GM12878 (cell line): ENCODE measurements around the gene MT1E. TPM values are rescaled to one million over a fixed set of nuclear protein-coding genes. Genes with fewer than 3 reads are reported as not detected.

Experiments used
- DPF2 ChIP-seq: fragments of 450-650 bp; IDR thresholded peaks from 2 replicates; pipeline ENCODE4 v1.6.1; 2017; ENCODE audit warnings: mild to moderate bottlenecking
- EP300 ChIP-seq, 2 experiments: fragments of 150-350 bp in 1 of 2; IDR thresholded peaks; 2 replicates each; pipeline ENCODE4 v1.6.1; 2011 to 2012; ENCODE audit warnings: low read depth in 2 of 2, low read length in 2 of 2, borderline replicate concordance in 1 of 2, improper control_type of control experiment in 1 of 2, inconsistent platforms in 1 of 2; ENCODE audit not compliant: control insufficient read depth in 1 of 2
- PKNOX1 ChIP-seq: fragments of 450-650 bp; IDR thresholded peaks from 2 replicates; pipeline ENCODE4 v1.6.1; 2016; ENCODE audit warnings: mild to moderate bottlenecking
- RB1 ChIP-seq: fragments of 450-650 bp; formaldehyde crosslinking; IDR thresholded peaks from 2 replicates; pipeline ENCODE4 v1.6.1; 2017; ENCODE audit warnings: mild to moderate bottlenecking, borderline replicate concordance
- RUNX3 ChIP-seq: IDR thresholded peaks from 2 replicates; pipeline ENCODE4 v1.6.1; 2012; ENCODE audit warnings: low read length, inconsistent platforms
- SMAD1 ChIP-seq: fragments of 450-650 bp; IDR thresholded peaks from 2 replicates; pipeline ENCODE4 v1.6.1; 2018; ENCODE audit warnings: mild to moderate bottlenecking, low read depth; ENCODE audit not compliant: partially characterized antibody
- TCF7 ChIP-seq: IDR thresholded peaks from 2 replicates; pipeline ENCODE4 v1.6.1; 2014; ENCODE audit warnings: antibody characterized with exemption, borderline replicate concordance
- ZBTB4 ChIP-seq: fragments of 450-650 bp; formaldehyde crosslinking; IDR thresholded peaks from 2 replicates; pipeline ENCODE4 v1.4.0; 2022; ENCODE audit warnings: mild to moderate bottlenecking, moderate library complexity
- ZNF384 ChIP-seq: IDR thresholded peaks from 2 replicates; pipeline ENCODE4 v1.6.1; 2012; ENCODE audit warnings: low read depth, mild to moderate bottlenecking, low read length, improper control_type of control experiment, borderline replicate concordance
- polyA plus RNA-seq, 11 experiments: library from polyadenylated mRNA; depleted of rRNA in 4 of 11; unstranded in 6 of 11; stranded (reverse) in 5 of 11; fragments of >200 nt; fragmentation: Nextera tagmentation in 4 of 11; fragmentation: Illumina TruSeq in 1 of 11; extraction: Ambion mirVana in 4 of 11; extraction: Trizol in 1 of 11; gene quantifications; 1 replicate in 1 of 11; 2 replicates in 10 of 11; pipeline versions ENCODE4 v1.2.1 to v1.2.3, GENCODE V29; 2011 to 2016; ENCODE audit warnings: inconsistent platforms in 2 of 11, missing spikeins in 2 of 11, low read depth in 1 of 11
- total RNA-seq, 4 experiments: library from RNA; depleted of rRNA in 3 of 4; stranded (reverse); fragments of >200 nt in 3 of 4; fragmentation: Illumina TruSeq in 1 of 4; extraction: Trizol in 1 of 4; gene quantifications; 2 replicates each; pipeline versions ENCODE4 v1.2.1 to v1.2.3, GENCODE V29; 2013 to 2021
- TF ChIP-seq, protein P1 (sequence below): fragments of 150-350 bp; IDR thresholded peaks from 2 replicates; pipeline ENCODE4 v1.6.1; 2016; ENCODE audit warnings: low read depth, low read length

MT1E gene
- total and polyA plus RNA-seq, 10 of the 15 experiments (the other 5 are each of a cell fraction or from before 2014, with no cell fraction given) = 5.8 to 22.3 (median 16.5) TPM

DNA sequence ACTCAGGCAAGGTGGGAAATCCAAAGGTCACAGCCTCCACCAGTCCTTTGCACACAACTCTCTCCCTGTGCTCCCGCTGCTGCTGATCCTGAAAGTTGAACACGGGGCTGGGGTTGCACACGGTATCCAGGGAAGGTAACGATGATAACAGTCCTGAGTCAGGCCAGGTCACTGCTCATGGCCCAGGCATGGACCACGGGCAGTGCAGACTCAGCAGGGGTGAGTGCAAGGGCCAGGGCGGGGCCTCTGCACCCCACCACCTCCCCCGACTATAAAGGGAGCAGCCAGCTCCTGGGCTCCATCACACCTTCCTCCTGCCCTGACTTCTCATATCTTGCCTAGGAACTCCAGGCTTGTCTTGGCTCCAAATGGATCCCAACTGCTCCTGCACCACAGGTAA lies 26.0 kb downstream of the MT1E start, which contains the start of gene MT1B (continued):
- TF ChIP-seq ZBTB4 (CRISPR knock-in tag) (no peak), RUNX3 (no peak), DPF2 (no peak), SMAD1 (no peak), ZNF384 (no peak), RB1 (no peak), EP300 (IDR thresholded peaks at IDR 0.05; ENCODE audit: borderline replicate concordance in 1 of 2, control insufficient read depth in 1 of 2, low read depth in 2 of 2, low read length in 2 of 2) (no peak), PKNOX1 (no peak), TCF7 (no peak)
- TF ChIP-seq, protein P1, sequence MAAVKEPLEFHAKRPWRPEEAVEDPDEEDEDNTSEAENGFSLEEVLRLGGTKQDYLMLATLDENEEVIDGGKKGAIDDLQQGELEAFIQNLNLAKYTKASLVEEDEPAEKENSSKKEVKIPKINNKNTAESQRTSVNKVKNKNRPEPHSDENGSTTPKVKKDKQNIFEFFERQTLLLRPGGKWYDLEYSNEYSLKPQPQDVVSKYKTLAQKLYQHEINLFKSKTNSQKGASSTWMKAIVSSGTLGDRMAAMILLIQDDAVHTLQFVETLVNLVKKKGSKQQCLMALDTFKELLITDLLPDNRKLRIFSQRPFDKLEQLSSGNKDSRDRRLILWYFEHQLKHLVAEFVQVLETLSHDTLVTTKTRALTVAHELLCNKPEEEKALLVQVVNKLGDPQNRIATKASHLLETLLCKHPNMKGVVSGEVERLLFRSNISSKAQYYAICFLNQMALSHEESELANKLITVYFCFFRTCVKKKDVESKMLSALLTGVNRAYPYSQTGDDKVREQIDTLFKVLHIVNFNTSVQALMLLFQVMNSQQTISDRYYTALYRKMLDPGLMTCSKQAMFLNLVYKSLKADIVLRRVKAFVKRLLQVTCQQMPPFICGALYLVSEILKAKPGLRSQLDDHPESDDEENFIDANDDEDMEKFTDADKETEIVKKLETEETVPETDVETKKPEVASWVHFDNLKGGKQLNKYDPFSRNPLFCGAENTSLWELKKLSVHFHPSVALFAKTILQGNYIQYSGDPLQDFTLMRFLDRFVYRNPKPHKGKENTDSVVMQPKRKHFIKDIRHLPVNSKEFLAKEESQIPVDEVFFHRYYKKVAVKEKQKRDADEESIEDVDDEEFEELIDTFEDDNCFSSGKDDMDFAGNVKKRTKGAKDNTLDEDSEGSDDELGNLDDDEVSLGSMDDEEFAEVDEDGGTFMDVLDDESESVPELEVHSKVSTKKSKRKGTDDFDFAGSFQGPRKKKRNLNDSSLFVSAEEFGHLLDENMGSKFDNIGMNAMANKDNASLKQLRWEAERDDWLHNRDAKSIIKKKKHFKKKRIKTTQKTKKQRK = no peak
